ENCODE results near the gene ST7L. TPM values are rescaled to one million over a fixed set of nuclear protein-coding genes. Genes with fewer than 3 reads are reported as not detected.

ST7L gene
- total RNA-seq, 3 donors from 2014 or later (not counting 1 experiment from before 2014, with no cell fraction given), result 23.5 to 32.3 (median 30.1) TPM

- Histone ChIP-seq H3K4me1 (ENCODE audit: control insufficient read depth, insufficient read depth, low read length) (no peaks in the 10 kb centered on the region), H3K9me3 (ENCODE audit: control insufficient read depth, insufficient read depth, low read length) (no peaks in the 10 kb centered on the region), H3K27me3 (ENCODE audit: control insufficient read depth, insufficient read depth, low read length) (no peaks in the 10 kb centered on the region), H3K4me3 (ENCODE audit: low read length) (no peak overlapping the region), H3K36me3 (ENCODE audit: control insufficient read depth, insufficient read depth, low read length) (peaks cover 4% of the 10 kb centered on the region), H3K27ac (ENCODE audit: low read length) (no peak overlapping the region)
- Mint-ChIP-seq H3K4me1 (no peaks in the 10 kb centered on the region), H3K9me3 (no peaks in the 10 kb centered on the region), H3K27ac (no peak overlapping the region), H3K4me3 (no peak overlapping the region), H3K27me3 (ENCODE audit: low read depth in 2 of 2) (no peaks in the 10 kb centered on the region), H3K36me3 (no peaks in the 10 kb centered on the region)
- no peak for TF ChIP-seq CTCF (IDR thresholded peaks at IDR 0.05)
- no peak for DNase-seq
- no peak for ATAC-seq
- WGBS (ENCODE audit: insufficient coverage), result 77% methylated on average over 1 of the region's 1 CpG
- intact Hi-C loops (cut with micrococcal nuclease), result no loop called here
Measured at GRCh38 chr1:112544011-112544688, 74.8 kb downstream of the ST7L start.

GRCh38 chr1:112542206-112542973, 76.6 kb downstream of the ST7L start:
- Histone ChIP-seq H3K9me3 (ENCODE audit: control insufficient read depth, insufficient read depth, low read length) (no peaks in the 10 kb centered on the region), H3K4me3 (ENCODE audit: low read length) (no peak overlapping the region), H3K4me1 (ENCODE audit: control insufficient read depth, insufficient read depth, low read length) (no peaks in the 10 kb centered on the region), H3K27ac (ENCODE audit: low read length) (no peak overlapping the region), H3K36me3 (ENCODE audit: control insufficient read depth, insufficient read depth, low read length) (peaks cover 4% of the 10 kb centered on the region), H3K27me3 (ENCODE audit: control insufficient read depth, insufficient read depth, low read length) (no peaks in the 10 kb centered on the region)
- no peaks in the 10 kb centered on the region for H3K4me1 Mint-ChIP-seq
- H3K9me3 Mint-ChIP-seq, result no peaks in the 10 kb centered on the region
- intact Hi-C loops (cut with micrococcal nuclease), result no loop called here
- no peak for DNase-seq
- no peaks in the 10 kb centered on the region for H3K36me3 Mint-ChIP-seq
- ATAC-seq, result no peak
- H3K27me3 Mint-ChIP-seq (ENCODE audit: low read depth in 2 of 2), result no peaks in the 10 kb centered on the region
- WGBS (ENCODE audit: insufficient coverage), result 93% methylated on average over 9 of the region's 9 CpGs
- TF ChIP-seq CTCF (IDR thresholded peaks at IDR 0.05), result no peak
- no peak overlapping the region for H3K4me3 Mint-ChIP-seq
- H3K27ac Mint-ChIP-seq, result no peak overlapping the region

GRCh38 chr1:112541299-112541698, 77.6 kb downstream of the ST7L start:
- H3K9me3 ChIP-seq (ENCODE audit: control insufficient read depth, insufficient read depth, low read length), result no peaks in the 10 kb centered on the region
- no peaks in the 10 kb centered on the region for H3K36me3 Mint-ChIP-seq
- H3K27ac ChIP-seq (ENCODE audit: low read length), result no peak overlapping the region
- no peak for DNase-seq
- H3K4me3 Mint-ChIP-seq, result no peak overlapping the region
- H3K27me3 Mint-ChIP-seq (ENCODE audit: low read depth in 2 of 2), result no peaks in the 10 kb centered on the region
- no peak for TF ChIP-seq CTCF (IDR thresholded peaks at IDR 0.05)
- no peaks in the 10 kb centered on the region for H3K4me1 Mint-ChIP-seq
- no peak overlapping the region for H3K4me3 ChIP-seq (ENCODE audit: low read length)
- peaks cover 4% of the 10 kb centered on the region for H3K36me3 ChIP-seq (ENCODE audit: control insufficient read depth, insufficient read depth, low read length)
- H3K4me1 ChIP-seq (ENCODE audit: control insufficient read depth, insufficient read depth, low read length), result no peaks in the 10 kb centered on the region
- no peaks in the 10 kb centered on the region for H3K27me3 ChIP-seq (ENCODE audit: control insufficient read depth, insufficient read depth, low read length)
- no peak for ATAC-seq
- no peak overlapping the region for H3K27ac Mint-ChIP-seq
- H3K9me3 Mint-ChIP-seq, result no peaks in the 10 kb centered on the region
- no CpG with 5 or more reads among the region's 1 CpG for WGBS (ENCODE audit: insufficient coverage)
- intact Hi-C loops (cut with micrococcal nuclease), result no loop called here

All from natural killer cell (primary cell).